Amygdala (tissue), 56 donors: ENCODE data around the gene C19orf67.
"Not testable (repeated sequence)": the region's sequence is repeated elsewhere in the genome, so short reads cannot be mapped to it uniquely, and the experiment has no call there.

Experiments used
- DNase-seq, 56 donors: peaks; one replicate each; lab custom pipeline; 2025; lab: John Stamatoyannopoulos, UW

Gene C19orf67

GRCh38 chr19:14059652-14060155 is 25.9 kb downstream of the C19orf67 start:
- no peak for DNase-seq

- no peak for DNase-seq
Measured at GRCh38 chr19:14059093-14059480, 26.5 kb downstream of the C19orf67 start.

GRCh38 chr19:14058182-14059092 is 27.1 kb downstream of the C19orf67 start:
- no peak for DNase-seq

GRCh38 chr19:14056741-14057356 is 28.7 kb downstream of the C19orf67 start:
- DNase-seq: no peak

GRCh38 chr19:14056069-14056666 is 29.4 kb downstream of the C19orf67 start:
- DNase-seq: no peak

GRCh38 chr19:14055396-14055795 is 30.2 kb downstream of the C19orf67 start:
- DNase-seq: no peak

GRCh38 chr19:14054721-14055120 is 30.9 kb downstream of the C19orf67 start:
- no peak for DNase-seq

- DNase-seq: no peak
Measured at GRCh38 chr19:14054099-14054498, 31.5 kb downstream of the C19orf67 start.

- no peak for DNase-seq
Measured at GRCh38 chr19:14053500-14053899, 32.1 kb downstream of the C19orf67 start.

GRCh38 chr19:14053032-14053431 is 32.6 kb downstream of the C19orf67 start:
- no peak for DNase-seq

- DNase-seq: no peak
Measured at GRCh38 chr19:14052470-14052869, 33.1 kb downstream of the C19orf67 start.

GRCh38 chr19:14051980-14052379 is 33.6 kb downstream of the C19orf67 start:
- DNase-seq: no peak

- DNase-seq: not testable (repeated sequence)
Measured at GRCh38 chr19:14050961-14051360, 34.6 kb downstream of the C19orf67 start.

- no peak for DNase-seq
Measured at GRCh38 chr19:14050512-14050911, 35.1 kb downstream of the C19orf67 start.

GRCh38 chr19:14048443-14049153 is 37.0 kb downstream of the C19orf67 start:
- peak in 4 of 56 donors; percentile 0 to 35 (median 12) for DNase-seq

- not testable (repeated sequence) for DNase-seq
Measured at GRCh38 chr19:14047866-14048265, 37.7 kb downstream of the C19orf67 start.

GRCh38 chr19:14042659-14043608 is 42.6 kb downstream of the C19orf67 start:
- peak in 13 of 56 donors; percentile 9 to 40 (median 18) for DNase-seq

GRCh38 chr19:14039181-14039580 is 46.4 kb downstream of the C19orf67 start:
- DNase-seq: no peak

- no peak for DNase-seq
Measured at GRCh38 chr19:14035706-14036105, 49.9 kb downstream of the C19orf67 start.
